ENCODE results near the gene PRAC1.

- TF ChIP-seq EZH2phosphoT487 (IDR thresholded peaks at IDR 0.05; ENCODE audit: low read length): no peak
- no peak for TF ChIP-seq CTCF (IDR thresholded peaks at IDR 0.05; ENCODE audit: low read length)
- no peak for TF ChIP-seq EZH2 (optimal IDR thresholded peaks at IDR 0.05; ENCODE audit: low read depth, low read length)
Observed at GRCh38 chr17:48676963-48677558, 45.3 kb downstream of the PRAC1 start.
